Measurements from ENCODE around the gene AGL. TPM values are rescaled to one million over a fixed set of nuclear protein-coding genes. Genes with fewer than 3 reads are reported as not detected.
"Not testable (repeated sequence)": the region's sequence is repeated elsewhere in the genome, so short reads cannot be mapped to it uniquely, and the experiment has no call there.

AGL gene
- total RNA-seq, 2 experiments from 2014 or later = 12.2 to 20.6 TPM

GRCh38 chr1:99955375-99955774 lies 105.2 kb downstream of the AGL start:
- Histone ChIP-seq H3K9me2 (ENCODE audit: insufficient read depth, low read length) (no peaks in the 10 kb centered on the region), H3K4me3 (ENCODE audit: low read depth, low read length, poor library complexity, severe bottlenecking) (no peak overlapping the region), H3K4me2 (ENCODE audit: low read length) (no peak overlapping the region), H3K79me2 (ENCODE audit: insufficient read depth, low read depth, low read length) (no peaks in the 10 kb centered on the region), H2AFZ (ENCODE audit: low read length) (no peak overlapping the region), H3K36me3 (ENCODE audit: insufficient read depth, low read length) (no peaks in the 10 kb centered on the region), H4K20me1 (ENCODE audit: insufficient read depth, low read length) (no peaks in the 10 kb centered on the region), H3K4me1 (ENCODE audit: insufficient read depth, low read length, poor library complexity, severe bottlenecking) (no peaks in the 10 kb centered on the region), H3K9me3 (ENCODE audit: low read length) (no peaks in the 10 kb centered on the region), H3K27ac (ENCODE audit: low read depth, low read length, poor library complexity, severe bottlenecking) (no peak overlapping the region)
- ChIA-PET POLR2A (no interaction called here), CTCF (ENCODE audit: unreplicated experiment) (no interaction called here)
- TF ChIP-seq CTCF (conservative IDR thresholded peaks at IDR 0.05; ENCODE audit: low read length) = no peak
- TF ChIP-seq EZH2phosphoT487 (IDR thresholded peaks at IDR 0.05; ENCODE audit: borderline replicate concordance, low read depth, low read length) = no peak
- DNase-seq (ENCODE audit: low spot score) = no peak
- no TSS peak for BruUV-seq (replicated peaks)
- intact Hi-C loops (cut with micrococcal nuclease; ENCODE audit: unreplicated experiment) = no loop called here

- Histone ChIP-seq H3K4me2 (ENCODE audit: low read length) (no peak overlapping the region), H3K9me3 (ENCODE audit: low read length) (no peaks in the 10 kb centered on the region), H3K9me2 (ENCODE audit: insufficient read depth, low read length) (no peaks in the 10 kb centered on the region), H3K4me3 (ENCODE audit: low read depth, low read length, poor library complexity, severe bottlenecking) (no peak overlapping the region), H4K20me1 (ENCODE audit: insufficient read depth, low read length) (no peaks in the 10 kb centered on the region), H3K36me3 (ENCODE audit: insufficient read depth, low read length) (no peaks in the 10 kb centered on the region), H3K4me1 (ENCODE audit: insufficient read depth, low read length, poor library complexity, severe bottlenecking) (no peaks in the 10 kb centered on the region), H3K79me2 (ENCODE audit: insufficient read depth, low read depth, low read length) (no peaks in the 10 kb centered on the region), H3K27ac (ENCODE audit: low read depth, low read length, poor library complexity, severe bottlenecking) (no peak overlapping the region), H2AFZ (ENCODE audit: low read length) (no peak overlapping the region)
- TF ChIP-seq CTCF (conservative IDR thresholded peaks at IDR 0.05; ENCODE audit: low read length) (no peak), EZH2phosphoT487 (IDR thresholded peaks at IDR 0.05; ENCODE audit: borderline replicate concordance, low read depth, low read length) (no peak)
- POLR2A ChIA-PET = interaction anchor here (0.6 kb wide), 1 partner anchor 553 kb away, joined by 3 read pairs; no protein-coding TSS in a partner anchor
- CTCF ChIA-PET (ENCODE audit: unreplicated experiment) = no interaction called here
- BruUV-seq (replicated peaks) = no TSS peak
- no peak for DNase-seq (ENCODE audit: low spot score)
- intact Hi-C loops (cut with micrococcal nuclease; ENCODE audit: unreplicated experiment) = no loop called here
Measured at GRCh38 chr1:99956755-99957154, 106.6 kb downstream of the AGL start.

GRCh38 chr1:99957818-99958217 lies 107.7 kb downstream of the AGL start:
- Histone ChIP-seq H4K20me1 (ENCODE audit: insufficient read depth, low read length) (no peaks in the 10 kb centered on the region), H3K4me3 (ENCODE audit: low read depth, low read length, poor library complexity, severe bottlenecking) (no peak overlapping the region), H3K9me2 (ENCODE audit: insufficient read depth, low read length) (no peaks in the 10 kb centered on the region), H3K36me3 (ENCODE audit: insufficient read depth, low read length) (no peaks in the 10 kb centered on the region), H3K9me3 (ENCODE audit: low read length) (no peaks in the 10 kb centered on the region), H2AFZ (ENCODE audit: low read length) (no peak overlapping the region), H3K4me1 (ENCODE audit: insufficient read depth, low read length, poor library complexity, severe bottlenecking) (no peaks in the 10 kb centered on the region), H3K4me2 (ENCODE audit: low read length) (no peak overlapping the region), H3K79me2 (ENCODE audit: insufficient read depth, low read depth, low read length) (no peaks in the 10 kb centered on the region), H3K27ac (ENCODE audit: low read depth, low read length, poor library complexity, severe bottlenecking) (no peak overlapping the region)
- CTCF ChIA-PET (ENCODE audit: unreplicated experiment) = interaction anchor here (0.9 kb wide), 1 partner anchor 12 kb away, joined by 3 read pairs; the partner anchor contains the start of gene SLC35A3
- BruUV-seq (replicated peaks) = no TSS peak
- intact Hi-C loops (cut with micrococcal nuclease; ENCODE audit: unreplicated experiment) = no loop called here
- POLR2A ChIA-PET = interaction anchor here (1.5 kb wide), 1 partner anchor 10 kb away, joined by 3 read pairs; no protein-coding TSS in a partner anchor
- no peak for DNase-seq (ENCODE audit: low spot score)
- TF ChIP-seq CTCF (conservative IDR thresholded peaks at IDR 0.05; ENCODE audit: low read length) (no peak), EZH2phosphoT487 (IDR thresholded peaks at IDR 0.05; ENCODE audit: borderline replicate concordance, low read depth, low read length) (no peak)

GRCh38 chr1:99959189-99959705 lies 109.1 kb downstream of the AGL start:
- H3K4me1 ChIP-seq (ENCODE audit: insufficient read depth, low read length, poor library complexity, severe bottlenecking); DNase-seq (ENCODE audit: low spot score); CTCF ChIA-PET (ENCODE audit: unreplicated experiment); H3K79me2 ChIP-seq (ENCODE audit: insufficient read depth, low read depth, low read length); H3K36me3 ChIP-seq (ENCODE audit: insufficient read depth, low read length); H2AFZ ChIP-seq (ENCODE audit: low read length); H3K4me3 ChIP-seq (ENCODE audit: low read depth, low read length, poor library complexity, severe bottlenecking); intact Hi-C loops (cut with micrococcal nuclease; ENCODE audit: unreplicated experiment); H4K20me1 ChIP-seq (ENCODE audit: insufficient read depth, low read length); H3K9me2 ChIP-seq (ENCODE audit: insufficient read depth, low read length); H3K9me3 ChIP-seq (ENCODE audit: low read length); BruUV-seq (replicated peaks); H3K27ac ChIP-seq (ENCODE audit: low read depth, low read length, poor library complexity, severe bottlenecking); H3K4me2 ChIP-seq (ENCODE audit: low read length): not testable (repeated sequence)
- POLR2A ChIA-PET = interaction anchor here (0.6 to 0.9 kb wide), 3 partner anchors 10 to 97 kb away, joined by 3 to 4 read pairs (median 3); partner anchors contain the start of gene SLC35A3

Measured in OCI-LY7 (cell line).